Stimulated activated CD8-positive, alpha-beta memory T cell treated with anti-CD3 and anti-CD28 coated beads, Interleukin-12 subunit alpha, Interleukin-12 subunit beta, amount 100 ng/mL, for 4 hours (primary cell): ENCODE measurements around the gene CACNA2D2.

Experiments used
- DNase-seq: peaks from one replicate; pipeline ENCODE4 v3.0.0-alpha.2; 2020; ENCODE audit warnings: low read depth

The CACNA2D2 gene

GRCh38 chr3:50502225-50502583 is 1.2 kb downstream of the CACNA2D2 start:
- DNase-seq: no peak

DNA sequence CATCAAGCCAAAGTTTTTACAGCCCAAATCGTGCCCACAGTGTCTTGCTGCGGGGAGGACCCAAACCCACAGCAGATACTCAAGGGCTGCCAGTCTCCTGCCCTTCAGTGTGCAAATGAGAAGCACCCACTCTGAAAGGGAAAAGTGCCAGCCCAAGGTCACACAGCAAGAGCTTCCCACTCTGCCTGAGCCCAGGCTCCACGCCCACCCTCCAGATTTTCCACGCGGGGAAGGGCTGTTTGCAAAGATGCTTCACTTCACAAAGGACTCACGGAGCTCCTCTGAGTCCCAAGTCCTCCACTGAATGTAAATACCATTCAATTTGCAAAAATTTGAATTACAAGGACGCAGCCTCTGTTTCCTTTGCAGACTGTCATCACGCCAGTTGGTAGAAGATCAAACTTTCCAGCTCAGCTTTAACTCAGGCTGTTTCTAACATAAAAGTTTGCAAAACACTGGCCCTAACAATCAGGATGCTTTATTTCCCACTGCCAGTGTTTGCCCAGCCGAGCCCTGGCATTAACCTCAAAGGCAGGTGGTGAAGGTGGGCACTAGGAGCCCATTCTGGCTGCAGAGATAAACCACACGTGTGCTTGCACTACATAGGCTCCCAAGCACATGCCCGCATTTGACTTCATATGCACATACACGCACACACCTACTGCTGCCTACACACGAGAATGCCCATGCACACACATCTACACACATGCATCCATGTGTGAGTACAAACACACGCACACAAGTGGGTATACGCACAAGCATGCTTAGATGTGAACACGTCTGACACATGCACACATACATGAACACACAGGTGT is 7.6 kb downstream of the CACNA2D2 start:
- no peak for DNase-seq

GRCh38 chr3:50494126-50494525 is 9.3 kb downstream of the CACNA2D2 start:
- DNase-seq: no peak

- no peak for DNase-seq
Observed at GRCh38 chr3:50493623-50494022, 9.8 kb downstream of the CACNA2D2 start.

DNA sequence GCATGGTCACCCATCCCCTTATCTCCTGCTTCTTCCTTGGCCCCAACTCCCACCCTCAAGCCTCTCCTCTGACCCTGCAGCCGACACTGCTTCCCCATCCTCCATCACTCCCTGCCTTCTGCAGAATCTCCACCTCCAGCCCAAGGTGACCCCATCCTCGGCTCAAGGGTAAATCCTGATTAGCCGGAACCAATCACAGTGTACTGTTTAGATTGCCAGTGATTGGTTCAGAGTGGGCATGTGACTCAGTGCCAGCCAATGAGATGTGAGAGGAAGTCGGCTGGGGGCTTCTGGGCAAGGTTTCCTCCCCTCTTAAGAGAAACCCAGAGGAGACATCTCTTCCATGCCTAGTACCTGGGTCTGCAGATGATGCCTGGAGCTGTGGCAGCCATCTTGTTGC is 10.3 kb downstream of the CACNA2D2 start:
- DNase-seq: no peak

DNA sequence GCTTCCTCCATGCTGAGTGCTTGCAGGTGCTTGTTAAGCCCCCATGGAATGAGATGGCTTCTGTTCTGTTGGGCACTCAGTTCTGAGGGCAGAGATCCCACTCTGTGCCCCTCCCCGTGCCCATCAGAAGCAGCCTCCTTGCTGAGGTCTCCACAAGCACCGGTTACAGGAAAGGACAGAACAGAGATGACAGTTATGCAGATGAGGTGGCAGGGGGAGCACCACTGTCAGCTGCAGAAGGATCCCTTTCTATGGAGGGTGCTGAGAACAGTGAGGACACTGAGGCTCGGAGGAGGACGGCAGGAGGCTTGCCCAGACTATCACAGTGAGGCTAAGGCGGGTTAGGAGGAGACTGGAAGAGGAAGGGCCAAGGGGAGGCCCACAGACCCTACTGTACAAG is 12.4 kb downstream of the CACNA2D2 start:
- DNase-seq: no peak

DNA sequence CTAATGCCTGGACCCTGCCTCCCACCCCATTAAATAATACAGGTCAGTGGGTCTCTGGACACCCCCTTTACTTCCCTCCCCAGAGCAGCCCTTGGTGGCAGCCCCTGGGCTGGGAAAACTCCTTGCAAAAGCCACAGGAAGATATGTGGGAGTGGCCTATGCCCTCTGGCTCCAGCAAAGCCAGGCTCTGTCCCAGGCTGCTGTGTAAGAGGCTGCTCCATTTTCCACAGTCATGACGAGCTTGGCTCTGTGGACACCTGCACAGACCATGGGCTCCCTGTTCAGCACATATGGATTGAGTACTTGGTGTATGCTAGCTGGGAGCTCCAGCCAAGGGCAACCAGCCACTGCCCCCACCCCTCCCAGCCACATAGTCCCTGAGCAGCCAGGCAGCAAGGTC is 13.0 kb downstream of the CACNA2D2 start:
- DNase-seq: no peak

DNA sequence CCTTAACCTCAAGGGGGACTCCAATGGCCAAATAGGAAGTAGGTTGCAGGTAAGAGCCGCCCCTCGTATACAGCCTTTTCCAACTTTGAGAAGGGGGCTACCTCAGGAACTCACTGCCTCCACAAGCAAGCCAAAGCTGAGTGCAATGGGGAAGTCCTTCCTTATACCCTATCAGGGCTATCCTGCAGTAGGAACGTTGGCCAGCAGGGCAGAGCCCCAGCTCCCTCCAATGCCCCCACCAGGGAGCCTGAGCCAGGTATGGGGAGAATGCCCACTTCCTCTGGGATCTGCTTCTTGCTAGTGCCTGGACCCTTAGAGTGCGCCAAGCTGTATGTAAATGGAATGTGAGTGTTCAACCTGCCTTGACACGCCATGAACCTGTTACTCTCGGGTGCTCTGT is 16.3 kb downstream of the CACNA2D2 start:
- no peak for DNase-seq

GRCh38 chr3:50486219-50486888 is 17.1 kb downstream of the CACNA2D2 start:
- no peak for DNase-seq

GRCh38 chr3:50484722-50485121 is 18.7 kb downstream of the CACNA2D2 start:
- no peak for DNase-seq

DNA sequence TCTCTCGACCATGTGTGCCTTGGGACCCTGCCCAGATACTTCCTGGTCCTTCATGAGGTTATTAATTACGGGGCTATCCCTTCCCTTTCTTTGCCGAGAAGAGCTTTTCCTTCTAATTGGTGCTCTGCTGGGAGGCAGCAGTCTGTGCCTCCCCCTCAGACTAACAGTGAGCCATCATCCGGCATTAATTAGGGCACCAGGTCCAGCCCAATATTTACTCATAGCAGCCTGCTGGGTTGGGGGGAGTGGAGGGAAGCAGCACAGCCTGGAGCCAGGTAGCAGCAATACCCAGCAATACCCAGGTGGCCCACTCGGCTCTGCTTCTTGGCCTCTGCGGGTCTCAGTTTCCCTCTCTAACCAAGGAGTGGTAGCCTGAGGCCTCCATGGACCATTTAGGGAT is 20.1 kb downstream of the CACNA2D2 start:
- DNase-seq: no peak

- DNase-seq: no peak
Observed at GRCh38 chr3:50481992-50482391, 21.4 kb downstream of the CACNA2D2 start.

GRCh38 chr3:50480471-50480870 is 23.0 kb downstream of the CACNA2D2 start:
- no peak for DNase-seq

DNA sequence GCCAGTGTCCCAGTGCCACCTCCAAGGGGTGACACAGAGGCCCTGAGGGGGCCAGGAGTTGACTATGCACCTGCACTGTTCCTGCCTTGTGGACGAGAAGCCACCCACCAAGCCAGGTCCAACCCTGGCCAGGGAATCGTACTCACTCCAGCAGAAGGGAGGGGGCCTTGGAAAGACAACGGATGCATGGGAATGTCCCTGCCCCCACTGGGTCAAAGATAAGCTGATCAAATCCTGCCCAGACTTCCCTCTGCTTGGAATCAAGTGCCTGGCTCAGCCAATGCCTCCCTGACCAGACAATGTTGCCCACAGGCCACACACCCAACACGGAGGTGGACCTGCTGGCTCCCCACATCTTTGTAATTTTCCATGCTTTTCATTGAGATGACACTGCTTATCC is 23.9 kb downstream of the CACNA2D2 start:
- no peak for DNase-seq

DNA sequence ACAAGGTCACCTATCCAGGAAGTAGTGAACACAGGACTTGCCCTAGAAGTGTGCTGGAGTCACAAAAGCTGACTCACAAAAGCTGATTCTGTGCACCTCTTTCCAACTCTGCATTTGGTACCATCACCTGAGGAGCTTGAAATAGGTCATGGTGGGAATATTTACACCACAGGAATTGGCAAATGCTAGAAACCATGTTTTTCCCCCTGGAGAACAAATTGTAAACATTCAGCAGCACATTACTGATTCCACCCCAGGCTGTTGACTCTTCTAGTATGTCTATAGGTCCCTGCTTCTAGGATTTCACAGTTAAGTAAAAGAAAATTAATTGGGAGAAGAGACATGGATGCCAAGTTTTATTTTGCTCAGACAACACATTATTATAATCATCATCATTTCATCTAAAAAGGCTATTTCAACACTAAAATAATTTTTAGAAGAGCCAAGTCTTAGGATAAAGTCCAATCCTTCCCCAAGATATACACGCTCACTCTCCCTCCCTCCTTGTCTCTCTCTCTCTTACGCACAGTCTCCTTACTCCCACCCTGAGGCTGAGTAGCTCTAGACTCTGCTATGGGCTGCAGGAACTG is 24.7 kb downstream of the CACNA2D2 start:
- no peak for DNase-seq

GRCh38 chr3:50478051-50478450 is 25.4 kb downstream of the CACNA2D2 start:
- DNase-seq: no peak

GRCh38 chr3:50475348-50475747 is 28.1 kb downstream of the CACNA2D2 start:
- no peak for DNase-seq

DNA sequence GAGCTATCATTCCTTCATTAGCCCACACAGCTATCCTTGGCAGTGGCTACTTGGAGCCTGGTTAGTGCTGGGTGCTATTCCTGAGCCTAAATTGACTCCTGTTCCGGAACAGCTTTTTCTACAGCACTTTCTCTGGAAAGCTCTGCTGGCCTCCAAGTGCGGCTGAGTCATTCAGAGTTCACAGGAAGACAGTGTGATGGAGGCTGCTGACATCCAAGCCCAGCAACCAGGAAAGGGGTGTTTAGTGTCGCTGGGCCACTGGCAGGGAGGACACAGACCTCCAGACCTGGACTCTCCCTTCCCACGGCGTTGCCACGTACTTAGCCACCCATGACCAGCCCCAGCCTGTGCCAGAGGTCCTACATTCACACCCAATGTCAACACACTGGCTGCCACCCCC is 28.7 kb downstream of the CACNA2D2 start:
- DNase-seq: no peak

GRCh38 chr3:50473768-50474167 is 29.7 kb downstream of the CACNA2D2 start:
- DNase-seq: no peak

DNA sequence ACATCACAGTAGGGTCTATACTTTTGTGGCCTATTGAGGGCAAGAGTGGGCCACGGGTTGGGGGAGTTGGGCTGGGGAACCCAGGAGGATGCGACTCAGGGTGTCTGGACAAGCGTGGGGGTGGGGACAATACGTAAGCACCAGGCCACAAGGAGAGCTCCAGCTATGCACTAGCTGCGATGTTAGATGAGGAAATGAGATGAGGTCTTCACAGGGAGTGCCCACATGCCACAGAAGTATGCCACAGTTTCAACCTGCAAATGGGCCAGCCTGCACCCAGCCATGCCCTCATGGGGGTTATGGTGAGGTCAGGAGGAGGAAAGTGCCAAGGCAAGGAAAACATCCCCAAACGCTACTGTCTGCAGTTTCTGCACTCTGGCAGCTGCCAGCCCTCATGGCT is 30.5 kb downstream of the CACNA2D2 start:
- DNase-seq: no peak

DNA sequence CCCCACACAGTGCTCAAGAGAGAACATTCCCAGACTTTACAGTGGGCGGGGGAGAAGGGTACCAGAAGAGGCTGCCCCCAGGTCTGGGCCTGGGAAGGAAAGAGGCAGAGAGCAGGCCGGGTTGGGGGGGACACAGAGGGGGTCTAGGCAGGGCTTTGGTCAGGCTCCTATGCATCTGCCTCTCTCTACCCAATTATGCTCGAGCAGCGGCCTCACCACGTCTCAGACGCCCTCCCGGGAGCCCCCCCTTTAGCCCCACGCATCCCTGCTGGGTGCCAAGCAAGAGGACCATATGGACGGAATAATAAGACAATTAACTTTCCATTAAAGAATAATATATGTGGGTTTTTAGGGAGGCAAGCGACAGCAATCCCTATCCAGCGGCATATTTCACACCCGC is 32.8 kb downstream of the CACNA2D2 start:
- DNase-seq: no peak

DNA sequence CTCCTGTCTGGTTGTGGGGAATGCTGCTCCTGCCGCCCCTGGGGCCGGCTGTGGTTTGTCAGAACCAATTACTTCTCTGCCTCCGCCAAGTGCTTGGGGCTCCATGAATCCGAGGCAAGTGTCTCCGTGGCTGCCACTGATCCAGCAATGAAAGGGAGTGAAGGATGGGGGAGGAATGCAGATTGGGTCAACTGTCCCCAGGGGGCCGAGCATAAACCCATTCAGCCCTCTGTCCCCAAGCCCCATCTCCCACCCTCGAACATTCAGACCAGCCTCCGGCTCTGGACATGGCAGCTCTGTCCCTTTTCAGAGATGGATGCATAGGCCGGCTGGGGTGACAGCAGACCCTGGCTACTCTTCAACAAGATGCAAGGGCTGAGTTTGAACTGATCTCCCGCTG is 35.5 kb downstream of the CACNA2D2 start:
- no peak for DNase-seq

DNA sequence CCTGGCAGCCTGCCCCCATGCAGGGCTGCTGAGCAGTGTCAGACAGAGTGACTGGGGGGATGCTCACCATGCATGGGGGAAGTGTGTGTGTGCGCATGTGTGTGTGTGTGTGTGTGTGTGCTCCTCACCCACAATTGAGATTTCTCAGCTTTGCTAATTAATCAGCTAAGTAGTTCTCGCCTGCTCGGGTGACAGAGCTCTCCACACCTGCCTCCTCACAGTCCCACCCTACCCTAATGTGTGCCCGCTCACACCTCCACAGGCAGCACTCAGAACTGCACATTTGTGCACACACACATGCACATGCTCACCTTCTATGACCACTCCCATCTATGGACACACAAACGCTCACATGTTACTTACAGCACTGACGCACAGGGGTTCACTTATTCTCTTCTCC is 37.3 kb downstream of the CACNA2D2 start:
- DNase-seq: no peak

GRCh38 chr3:50464569-50464968 is 38.9 kb downstream of the CACNA2D2 start:
- DNase-seq: no peak
